ENCODE data around the gene HDAC11.
A peak's percentile ranks its signal among the peaks of the same experiment; 100 is the strongest.

The HDAC11 gene

GRCh38 chr3:13482106-13482690 is 2.1 kb downstream of the HDAC11 start:
- H3K27ac ChIP-seq = no peak overlapping the region
- no peak for TF ChIP-seq ZFX (IDR thresholded peaks at IDR 0.05)
- no peak for TF ChIP-seq CTCF (conservative IDR thresholded peaks at IDR 0.05)

GRCh38 chr3:13483286-13483685 is 3.2 kb downstream of the HDAC11 start:
- TF ChIP-seq ZFX (IDR thresholded peaks at IDR 0.05) (no peak), CTCF (conservative IDR thresholded peaks at IDR 0.05) (no peak)

GRCh38 chr3:13483988-13484695 is 4.0 kb downstream of the HDAC11 start:
- no peak overlapping the region for H3K27ac ChIP-seq
- no peak for TF ChIP-seq ZFX (IDR thresholded peaks at IDR 0.05)

More at GRCh38 chr3:13483286-13483685, 3.2 kb downstream of the HDAC11 start:
- no peak overlapping the region for H3K27ac ChIP-seq

GRCh38 chr3:13484851-13485590 is 4.9 kb downstream of the HDAC11 start:
- TF ChIP-seq CTCF (conservative IDR thresholded peaks at IDR 0.05) = no peak
- TF ChIP-seq ZFX (IDR thresholded peaks at IDR 0.05) = no peak
- H3K27ac ChIP-seq = peak overlapping the region; percentile 31

GRCh38 chr3:13485630-13486562 is 5.8 kb downstream of the HDAC11 start:
- H3K27ac ChIP-seq = peak overlapping the region; percentile 31

GRCh38 chr3:13487403-13487802 is 7.3 kb downstream of the HDAC11 start:
- TF ChIP-seq ZFX (IDR thresholded peaks at IDR 0.05) = no peak
- TF ChIP-seq CTCF (conservative IDR thresholded peaks at IDR 0.05) = no peak
- H3K27ac ChIP-seq = no peak overlapping the region

- no peak overlapping the region for H3K27ac ChIP-seq
- TF ChIP-seq CTCF (conservative IDR thresholded peaks at IDR 0.05) (no peak), ZFX (IDR thresholded peaks at IDR 0.05) (no peak)
These were observed 11.3 kb downstream of the HDAC11 start for GRCh38 chr3:13491206-13491974.
